Measurements from ENCODE around the gene PDGFRA. TPM values are rescaled to one million over a fixed set of nuclear protein-coding genes. Genes with fewer than 3 reads are reported as not detected.

The PDGFRA gene
- total RNA-seq, 1 donor from 2014 or later = 11.4 TPM

GRCh38 chr4:54289316-54289715 is 60.2 kb downstream of the PDGFRA start:
- Mint-ChIP-seq H3K4me3 (ENCODE audit: low read depth) (no peak overlapping the region), H3K9me3 (ENCODE audit: low read depth) (no peaks in the 10 kb centered on the region), H3K27ac (no peak overlapping the region), H3K36me3 (ENCODE audit: insufficient read depth) (peaks cover 29% of the 10 kb centered on the region), H3K27me3 (no peaks in the 10 kb centered on the region), H3K4me1 (ENCODE audit: low read depth) (no peaks in the 10 kb centered on the region)
- TF ChIP-seq CTCF (IDR thresholded peaks at IDR 0.05; ENCODE audit: unreplicated experiment) = no peak
- no peak for DNase-seq (ENCODE audit: low spot score, unreplicated experiment)

- no peaks in the 10 kb centered on the region for H3K4me1 Mint-ChIP-seq (ENCODE audit: low read depth)
- H3K27me3 Mint-ChIP-seq = no peaks in the 10 kb centered on the region
- H3K36me3 Mint-ChIP-seq (ENCODE audit: insufficient read depth) = peaks cover 32% of the 10 kb centered on the region
- no peak for DNase-seq (ENCODE audit: low spot score, unreplicated experiment)
- TF ChIP-seq CTCF (IDR thresholded peaks at IDR 0.05; ENCODE audit: unreplicated experiment) = no peak
- no peak overlapping the region for H3K27ac Mint-ChIP-seq
- H3K9me3 Mint-ChIP-seq (ENCODE audit: low read depth) = no peaks in the 10 kb centered on the region
- no peak overlapping the region for H3K4me3 Mint-ChIP-seq (ENCODE audit: low read depth)
These were observed 61.9 kb downstream of the PDGFRA start for GRCh38 chr4:54290980-54291379.

- no peak for DNase-seq (ENCODE audit: low spot score, unreplicated experiment)
- Mint-ChIP-seq H3K9me3 (ENCODE audit: low read depth) (peaks cover 19% of the 10 kb centered on the region), H3K27me3 (no peaks in the 10 kb centered on the region), H3K4me1 (ENCODE audit: low read depth) (no peaks in the 10 kb centered on the region), H3K27ac (no peak overlapping the region), H3K4me3 (ENCODE audit: low read depth) (no peak overlapping the region), H3K36me3 (ENCODE audit: insufficient read depth) (peaks cover 26% of the 10 kb centered on the region)
- no peak for TF ChIP-seq CTCF (IDR thresholded peaks at IDR 0.05; ENCODE audit: unreplicated experiment)
These were observed 67.6 kb downstream of the PDGFRA start for GRCh38 chr4:54296548-54297203.

GRCh38 chr4:54308110-54308509 is 79.0 kb downstream of the PDGFRA start:
- DNase-seq (ENCODE audit: low spot score, unreplicated experiment) = no peak
- TF ChIP-seq CTCF (IDR thresholded peaks at IDR 0.05; ENCODE audit: unreplicated experiment) = no peak
- H3K4me3 Mint-ChIP-seq (ENCODE audit: low read depth) = no peak overlapping the region
- peaks cover 3% of the 10 kb centered on the region for H3K27me3 Mint-ChIP-seq
- H3K36me3 Mint-ChIP-seq (ENCODE audit: insufficient read depth) = no peaks in the 10 kb centered on the region
- no peak overlapping the region for H3K27ac Mint-ChIP-seq
- peaks cover 26% of the 10 kb centered on the region for H3K9me3 Mint-ChIP-seq (ENCODE audit: low read depth)
- H3K4me1 Mint-ChIP-seq (ENCODE audit: low read depth) = no peaks in the 10 kb centered on the region

- Mint-ChIP-seq H3K36me3 (ENCODE audit: insufficient read depth) (no peaks in the 10 kb centered on the region), H3K4me1 (ENCODE audit: low read depth) (no peaks in the 10 kb centered on the region), H3K4me3 (ENCODE audit: low read depth) (no peak overlapping the region), H3K27ac (no peak overlapping the region), H3K9me3 (ENCODE audit: low read depth) (no peaks in the 10 kb centered on the region), H3K27me3 (no peaks in the 10 kb centered on the region)
- no peak for TF ChIP-seq CTCF (IDR thresholded peaks at IDR 0.05; ENCODE audit: unreplicated experiment)
- DNase-seq (ENCODE audit: low spot score, unreplicated experiment) = no peak
These were observed 86.8 kb downstream of the PDGFRA start for GRCh38 chr4:54315561-54316538.

Data from progenitor cell of endocrine pancreas (in vitro differentiated cells).